Heart right ventricle (tissue), 16 donors: ENCODE data around the gene UTP3. TPM values are rescaled to one million over a fixed set of nuclear protein-coding genes. Genes with fewer than 3 reads are reported as not detected.
A peak's percentile ranks its signal among the peaks of the same experiment; 100 is the strongest.
"Not testable (repeated sequence)": the region's sequence is repeated elsewhere in the genome, so short reads cannot be mapped to it uniquely, and the experiment has no call there.

Experiments
- ATAC-seq, 8 donors: fragments of 200-7000 bp; cut with Tn5 transposase; one replicate each; pipeline ENCODE4 v1.9.1; 2020; ENCODE audit warnings: mild to moderate bottlenecking in 8 of 8, moderate library complexity in 8 of 8, moderate number of reproducible peaks in 1 of 8
- DNase-seq, 2 donors: peaks; one replicate each; pipeline ENCODE4 v3.0.0-alpha.2; 2020
- H3K27ac ChIP-seq, 10 donors: fragments of 200-600 bp; sonication (generic) in 2 of 10; one replicate each; pipeline versions ENCODE4 v1.5.0 to v1.8.0; 2020 to 2022; ENCODE audit warnings: mild to moderate bottlenecking in 3 of 10
- H3K27me3 ChIP-seq, 7 donors: fragments of 200-600 bp; one replicate each; pipeline ENCODE4 v1.8.0; 2021 to 2022; ENCODE audit warnings: mild to moderate bottlenecking in 2 of 7
- H3K36me3 ChIP-seq, 9 donors: fragments of 200-600 bp; sonication (generic) in 1 of 9; one replicate each; pipeline versions ENCODE4 v1.5.0 to v1.8.0; 2020 to 2022; ENCODE audit warnings: mild to moderate bottlenecking in 2 of 9
- H3K4me1 ChIP-seq, 9 donors: fragments of 200-600 bp; sonication (generic) in 1 of 9; one replicate each; pipeline versions ENCODE4 v1.5.0 to v1.8.0; 2020 to 2022; ENCODE audit warnings: mild to moderate bottlenecking in 4 of 9
- H3K4me3 ChIP-seq, 10 donors: fragments of 200-600 bp; sonication (generic) in 2 of 10; one replicate each; pipeline versions ENCODE4 v1.5.0 to v1.8.0; 2020 to 2022; ENCODE audit warnings: mild to moderate bottlenecking in 7 of 10, moderate library complexity in 2 of 10
- H3K9me3 ChIP-seq, 11 donors: fragments of 200-600 bp in 10 of 11; sonication (generic) in 2 of 11; one replicate each; pipeline versions ENCODE4 v1.5.0 to v1.8.0; 2013 to 2022; ENCODE audit warnings: mild to moderate bottlenecking in 2 of 11, control low read depth in 1 of 11, moderate library complexity in 1 of 11
- WGBS, 2 donors: extraction: QIAGEN DNeasy Blood & Tissue Kit; methylation state at CpG; one replicate each; pipeline ENCODE4 v1.1.7; 2013; ENCODE audit warnings: inconsistent platforms in 1 of 2; 5-methylcytosine and 5-hydroxymethylcytosine counted together
- intact Hi-C, 10 donors: fragments of 100-400 bp; cut with DNase I; formaldehyde crosslinking; loops; one replicate each; pipeline versions ENCODE4 v1.11.1 to v1.14.2; 2022
- polyA plus RNA-seq, 2 donors: library from polyadenylated mRNA; stranded (reverse); fragments of 200-250 nt; gene quantifications; one replicate each; pipeline ENCODE4 v1.2.3, GENCODE V29; 2013
- total RNA-seq, 10 donors: library from RNA; stranded (reverse); fragmentation: NEBNext Ultra II Directional in 3 of 10; extraction: Animal tissue kit (Norgen Biotek cat#: 25700) in 3 of 10; gene quantifications; one replicate each; pipeline versions ENCODE4 v1.2.1 to v1.2.4, GENCODE V29; 2021 to 2023
- TF ChIP-seq, protein P1 (sequence below), 9 donors: fragments of 200-600 bp; sonication (generic) in 2 of 9; IDR thresholded peaks; one replicate each; pipeline versions ENCODE4 v1.5.0 to v1.8.0; 2021 to 2022; ENCODE audit warnings: antibody characterized with exemption in 9 of 9, mild to moderate bottlenecking in 5 of 9, moderate library complexity in 1 of 9
- donor health status: Arrhythmogenic right ventricular cardiomyopathy.
- donor health status: ischemic (EF 13 %, LVEDD 7.1; RV severe dilation, severe dysfunction).
- donor health status: healthy with polysubstance abuse.
- donor health status: DM: no; HTN: yes; CAD: no.
- donor health status: DM: no; HTN: no; CAD: no.
- donor health status: ischemic (EF 25% LVEDD 6.9; RV normal size, moderate dysfunction).
- donor health status: ischemic (EF 25% LVEDD 5.7; RV mildly dilated, moderate dysfunction).
- donor health status: healthy.
- donor health status: DM: yes; HTN: yes; CAD: no.
- donor health status: Ischemic cardiomyopathy.
- donor health status: ischemic (EF 35%, LVEDD 5.7; RV mildly dilated, moderate dysfunction).
- donor health status: nonischemic (EF 11% LVEDD 7.7; RV severe dilation, severe dysfunction).
- donor health status: DM: yes; HTN: yes; CAD: no.
- donor health status: PGD.
- donor health status: ischemic (EF 29% LVEDD 5.4; RV normal size, mild dysfunction).
- donor health status: nonischemic (EF 23%, LVEDD 6.1; RV moderate dilation, normal function).

Gene UTP3
- total and polyA plus RNA-seq, 12 donors = 12.9 to 20.4 (median 17.4) TPM

DNA sequence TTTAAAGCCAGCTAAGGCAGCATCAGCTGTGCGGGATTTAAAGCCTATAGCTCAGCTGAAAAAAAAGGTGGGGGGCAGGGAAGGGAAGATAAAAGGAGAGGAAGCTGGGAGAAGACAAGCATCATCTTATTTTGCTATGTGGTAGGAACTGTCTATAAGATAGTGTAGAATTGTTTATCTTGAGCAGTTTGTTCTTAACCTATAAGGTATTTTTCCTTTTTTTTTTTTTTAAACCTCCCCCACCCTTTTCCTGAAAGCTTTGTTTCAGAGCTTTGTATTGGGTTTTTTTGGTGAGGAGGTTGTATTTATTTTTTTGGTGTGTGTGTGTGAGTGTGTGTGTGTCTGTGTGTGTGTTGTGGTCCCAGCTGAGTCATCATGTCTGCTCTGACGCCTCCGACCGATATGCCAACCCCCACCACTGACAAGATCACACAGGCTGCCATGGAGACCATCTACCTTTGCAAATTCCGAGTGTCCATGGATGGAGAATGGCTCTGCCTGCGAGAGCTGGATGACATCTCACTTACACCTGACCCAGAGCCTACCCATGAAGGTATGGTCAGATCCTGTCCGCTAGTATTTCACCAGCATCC lies 34.0 kb downstream of the UTP3 start:
- Histone ChIP-seq H3K27me3 (no peaks in the 10 kb centered on the region), H3K36me3 (peaks cover 0 to 12% (median 0%) of the 10 kb centered on the region in 9 donors), H3K4me3 (peak overlapping the region in 9 of 10 donors; percentile 34 to 67 (median 57)), H3K4me1 (peaks cover 0 to 38% (median 28%) of the 10 kb centered on the region in 9 donors), H3K27ac (peak overlapping the region in 9 of 10 donors; percentile 17 to 79 (median 67)), H3K9me3 (no peaks in the 10 kb centered on the region)
- DNase-seq = no peak
- intact Hi-C loops = no loop called here
- TF ChIP-seq, protein P1, sequence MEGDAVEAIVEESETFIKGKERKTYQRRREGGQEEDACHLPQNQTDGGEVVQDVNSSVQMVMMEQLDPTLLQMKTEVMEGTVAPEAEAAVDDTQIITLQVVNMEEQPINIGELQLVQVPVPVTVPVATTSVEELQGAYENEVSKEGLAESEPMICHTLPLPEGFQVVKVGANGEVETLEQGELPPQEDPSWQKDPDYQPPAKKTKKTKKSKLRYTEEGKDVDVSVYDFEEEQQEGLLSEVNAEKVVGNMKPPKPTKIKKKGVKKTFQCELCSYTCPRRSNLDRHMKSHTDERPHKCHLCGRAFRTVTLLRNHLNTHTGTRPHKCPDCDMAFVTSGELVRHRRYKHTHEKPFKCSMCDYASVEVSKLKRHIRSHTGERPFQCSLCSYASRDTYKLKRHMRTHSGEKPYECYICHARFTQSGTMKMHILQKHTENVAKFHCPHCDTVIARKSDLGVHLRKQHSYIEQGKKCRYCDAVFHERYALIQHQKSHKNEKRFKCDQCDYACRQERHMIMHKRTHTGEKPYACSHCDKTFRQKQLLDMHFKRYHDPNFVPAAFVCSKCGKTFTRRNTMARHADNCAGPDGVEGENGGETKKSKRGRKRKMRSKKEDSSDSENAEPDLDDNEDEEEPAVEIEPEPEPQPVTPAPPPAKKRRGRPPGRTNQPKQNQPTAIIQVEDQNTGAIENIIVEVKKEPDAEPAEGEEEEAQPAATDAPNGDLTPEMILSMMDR (IDR thresholded peaks at IDR 0.05) = no peak
- WGBS, 2 donors = 42 to 49% methylated on average over 7 of the region's 7 CpGs
- peak in 7 of 8 donors; percentile 17 to 67 (median 61) for ATAC-seq

DNA sequence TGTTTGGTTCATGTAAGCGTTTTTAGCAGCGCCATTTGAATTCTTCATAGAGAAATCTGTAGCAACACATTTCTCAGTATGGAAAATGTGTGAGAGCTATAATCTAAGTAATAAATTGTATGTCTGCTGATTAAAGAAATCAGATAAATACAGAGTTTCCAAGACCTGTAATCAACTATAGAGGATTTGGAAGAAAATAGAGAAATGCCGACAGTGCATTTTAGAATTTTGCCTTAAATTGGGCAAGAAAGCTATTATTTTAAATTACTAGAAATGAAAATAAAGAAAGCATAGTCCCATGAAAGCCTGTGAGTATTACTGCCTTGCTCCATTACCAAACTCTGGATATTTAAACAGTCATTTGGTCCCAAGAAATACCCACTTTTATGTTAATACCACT lies 36.1 kb downstream of the UTP3 start:
- no peak for DNase-seq
- H3K36me3 ChIP-seq = peaks cover 0 to 17% (median 0%) of the 10 kb centered on the region in 9 donors
- TF ChIP-seq, protein P1 (IDR thresholded peaks at IDR 0.05) = no peak
- ATAC-seq = no peak
- intact Hi-C loops = no loop called here
- H3K4me3 ChIP-seq = no peak overlapping the region
- H3K9me3 ChIP-seq = no peaks in the 10 kb centered on the region
- H3K4me1 ChIP-seq = peaks cover 0 to 41% (median 28%) of the 10 kb centered on the region in 9 donors
- H3K27ac ChIP-seq = no peak overlapping the region
- 98% methylated on average over 3 of the region's 3 CpGs for WGBS, 2 donors
- no peaks in the 10 kb centered on the region for H3K27me3 ChIP-seq

DNA sequence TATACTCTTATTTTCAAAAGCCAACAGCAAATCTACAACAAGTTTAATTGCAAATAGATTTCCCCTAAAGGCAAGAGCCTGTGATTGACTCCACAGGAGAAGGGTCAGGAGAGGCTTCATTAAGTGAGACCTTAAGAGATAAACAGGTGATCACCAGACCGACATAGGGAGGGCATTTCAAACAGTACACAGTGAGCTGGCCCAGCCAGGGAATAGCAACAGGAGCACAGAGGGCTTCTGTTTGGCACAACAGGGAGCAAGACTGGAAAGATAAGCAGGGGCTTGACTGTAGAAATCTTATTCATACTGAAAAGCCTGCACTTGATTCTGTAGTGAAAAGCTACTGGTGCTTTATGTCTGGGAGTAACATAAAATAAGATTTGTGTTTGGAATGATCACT lies 37.3 kb downstream of the UTP3 start:
- 45 to 57% methylated on average over 1 of the region's 1 CpG for WGBS, 2 donors
- intact Hi-C loops = no loop called here
- no peak for ATAC-seq

DNA sequence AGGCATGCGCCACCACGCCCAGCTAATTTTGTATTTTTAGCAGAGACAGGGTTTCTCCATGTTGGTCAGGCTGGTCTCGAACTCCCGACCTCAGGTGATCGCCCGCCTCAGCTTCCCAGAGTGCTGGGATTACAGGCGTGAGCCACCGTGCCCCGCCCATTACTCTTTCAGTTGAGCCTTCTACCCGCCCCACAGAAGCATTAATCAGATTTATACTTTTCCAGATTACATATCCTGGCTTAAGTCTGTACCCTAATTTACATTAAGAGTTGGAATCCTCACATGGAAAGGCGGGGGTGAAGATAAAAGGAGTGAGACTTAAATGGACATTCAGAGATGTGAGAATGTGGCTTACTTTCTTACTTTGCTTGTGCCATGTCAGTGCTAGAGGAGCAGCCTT lies 38.2 kb downstream of the UTP3 start:
- H3K27ac ChIP-seq, H3K9me3 ChIP-seq, H3K27me3 ChIP-seq, H3K4me3 ChIP-seq, intact Hi-C loops, ATAC-seq, DNase-seq: not testable (repeated sequence)
- WGBS, 2 donors = 97% methylated on average over 11 of the region's 11 CpGs
- H3K4me1 ChIP-seq = peaks cover 0 to 55% (median 28%) of the 10 kb centered on the region in 9 donors
- peaks cover 0 to 18% (median 0%) of the 10 kb centered on the region in 9 donors for H3K36me3 ChIP-seq

More for the DNA sequence above, 37.3 kb downstream of the UTP3 start:
- Histone ChIP-seq H3K36me3 (peaks cover 0 to 18% (median 0%) of the 10 kb centered on the region in 9 donors), H3K27ac (no peak overlapping the region), H3K9me3 (no peaks in the 10 kb centered on the region), H3K4me3 (no peak overlapping the region), H3K4me1 (peaks cover 0 to 46% (median 28%) of the 10 kb centered on the region in 9 donors), H3K27me3 (no peaks in the 10 kb centered on the region)
- DNase-seq = no peak
- TF ChIP-seq, protein P1 (IDR thresholded peaks at IDR 0.05) = no peak

DNA sequence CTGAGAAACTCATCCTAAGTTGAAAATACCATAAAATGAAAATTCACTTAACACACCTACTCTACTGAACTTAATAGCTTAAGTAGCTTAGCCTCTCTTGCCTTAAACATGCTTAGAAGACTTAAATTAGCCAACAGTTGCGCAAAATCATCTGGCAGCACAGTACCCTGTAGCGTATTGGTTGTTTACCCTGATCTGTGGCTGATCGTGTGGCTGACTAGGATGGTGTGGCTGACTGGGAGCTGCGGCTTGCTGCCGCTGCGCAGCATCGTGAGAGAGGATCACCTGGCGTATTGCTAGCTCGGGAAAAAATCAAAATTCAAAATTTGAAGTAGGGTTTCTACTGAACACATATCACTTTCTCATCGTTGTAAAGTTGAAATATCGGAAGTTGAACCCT lies 39.8 kb downstream of the UTP3 start:
- TF ChIP-seq, protein P1 (IDR thresholded peaks at IDR 0.05) = no peak
- Histone ChIP-seq H3K9me3 (no peaks in the 10 kb centered on the region), H3K4me1 (peaks cover 0 to 51% (median 18%) of the 10 kb centered on the region in 9 donors), H3K36me3 (peaks cover 0 to 21% (median 0%) of the 10 kb centered on the region in 9 donors), H3K27ac (no peak overlapping the region), H3K4me3 (no peak overlapping the region), H3K27me3 (no peaks in the 10 kb centered on the region)
- 90 to 91% methylated on average over 11 of the region's 11 CpGs for WGBS, 2 donors
- DNase-seq (no peak), ATAC-seq (no peak)
- intact Hi-C loops = no loop called here

DNA sequence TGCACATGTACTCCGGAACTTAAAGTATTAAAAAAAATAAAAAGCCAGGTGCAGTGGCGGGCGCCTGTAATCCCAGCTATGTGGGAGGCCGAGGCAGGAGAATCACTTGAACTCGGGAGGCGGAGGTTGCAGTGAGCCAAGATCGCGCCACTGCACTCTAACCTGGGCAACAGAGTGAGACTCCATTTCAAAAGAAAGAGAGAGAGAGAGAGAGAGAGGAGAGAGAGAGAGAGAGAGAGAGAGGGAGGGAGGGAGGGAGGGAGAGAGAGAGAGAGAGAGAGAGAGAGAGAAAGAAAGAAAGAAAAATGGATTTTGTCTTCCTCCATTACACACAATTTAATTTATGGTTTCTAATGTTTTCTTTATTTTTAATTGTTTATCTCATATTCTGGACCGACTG lies 44.5 kb downstream of the UTP3 start:
- H3K27ac ChIP-seq, ATAC-seq, intact Hi-C loops, H3K9me3 ChIP-seq, H3K27me3 ChIP-seq, DNase-seq, H3K4me3 ChIP-seq: not testable (repeated sequence)
- peaks cover 0 to 21% (median 0%) of the 10 kb centered on the region in 9 donors for H3K36me3 ChIP-seq
- H3K4me1 ChIP-seq = peaks cover 3 to 55% (median 24%) of the 10 kb centered on the region in 9 donors
- 94 to 96% methylated on average over 9 of the region's 9 CpGs for WGBS, 2 donors
